NCI-H128 (cell line): ENCODE measurements around the gene YPEL4.
"Not testable (repeated sequence)": the region's sequence is repeated elsewhere in the genome, so short reads cannot be mapped to it uniquely, and the experiment has no call there.

Source experiments
- DNase-seq: peaks from one replicate; lab custom pipeline; 2025; ENCODE audit not compliant: unreplicated experiment; lab: John Stamatoyannopoulos, UW

Gene YPEL4

GRCh38 chr11:57649826-57650738 lies at the start of gene YPEL4:
Gene YPEL4, minus strand, starts transcription at chr11:57649912. Its CDS starts 2,805 bp downstream, at chr11:57647107.
- DNase-seq: no peak

- no peak for DNase-seq
Observed at GRCh38 chr11:57698843-57699365, 49.2 kb upstream of the YPEL4 start.

GRCh38 chr11:57690474-57690873 lies 40.8 kb upstream of the YPEL4 start:
- DNase-seq: not testable (repeated sequence)

GRCh38 chr11:57681168-57681567 lies 31.5 kb upstream of the YPEL4 start:
- DNase-seq: no peak

GRCh38 chr11:57680552-57680874 lies 30.8 kb upstream of the YPEL4 start:
- no peak for DNase-seq

- no peak for DNase-seq
Observed at GRCh38 chr11:57679396-57679795, 29.7 kb upstream of the YPEL4 start.

GRCh38 chr11:57675176-57675941 lies 25.6 kb upstream of the YPEL4 start:
- DNase-seq: no peak

- DNase-seq: no peak
Observed at GRCh38 chr11:57674251-57674650, 24.5 kb upstream of the YPEL4 start.

- DNase-seq: no peak
Observed at GRCh38 chr11:57668434-57668782, 18.7 kb upstream of the YPEL4 start.

GRCh38 chr11:57667736-57668433 lies 18.2 kb upstream of the YPEL4 start, which contains the start of gene ZDHHC5:
Gene ZDHHC5, plus strand, starts transcription at chr11:57668114. Its CDS starts 4,977 bp downstream, at chr11:57673091.
- peak; percentile 96 for DNase-seq

GRCh38 chr11:57667117-57667735 lies 17.5 kb upstream of the YPEL4 start:
- peak; percentile 96 for DNase-seq

GRCh38 chr11:57663975-57664374 lies 14.3 kb upstream of the YPEL4 start:
- no peak for DNase-seq

- DNase-seq: no peak
Observed at GRCh38 chr11:57662893-57663292, 13.2 kb upstream of the YPEL4 start.

- no peak for DNase-seq
Observed at GRCh38 chr11:57659669-57660068, 10.0 kb upstream of the YPEL4 start.

- no peak for DNase-seq
Observed at GRCh38 chr11:57658023-57658361, 8.3 kb upstream of the YPEL4 start.

- peak; percentile 99 for DNase-seq
Observed at GRCh38 chr11:57657194-57658022, 7.7 kb upstream of the YPEL4 start, which contains the start of gene CLP1. Gene CLP1, plus strand, starts transcription at chr11:57657762. Its CDS starts 1,715 bp downstream, at chr11:57659477.

GRCh38 chr11:57656885-57657193 lies 7.1 kb upstream of the YPEL4 start:
- no peak for DNase-seq

- DNase-seq: no peak
Observed at GRCh38 chr11:57653163-57653562, 3.5 kb upstream of the YPEL4 start.

GRCh38 chr11:57652662-57653061 lies 3.0 kb upstream of the YPEL4 start:
- DNase-seq: no peak

- DNase-seq: not testable (repeated sequence)
Observed at GRCh38 chr11:57652230-57652629, 2.5 kb upstream of the YPEL4 start.
